ENCODE measurements around the gene CEP350. TPM values are rescaled to one million over a fixed set of nuclear protein-coding genes. Genes with fewer than 3 reads are reported as not detected.

Gene CEP350
- total and polyA plus RNA-seq, 10 of the 15 experiments (the other 5 are each of a cell fraction or from before 2014, with no cell fraction given), result 5.2 to 46.0 (median 23.1) TPM

DNA sequence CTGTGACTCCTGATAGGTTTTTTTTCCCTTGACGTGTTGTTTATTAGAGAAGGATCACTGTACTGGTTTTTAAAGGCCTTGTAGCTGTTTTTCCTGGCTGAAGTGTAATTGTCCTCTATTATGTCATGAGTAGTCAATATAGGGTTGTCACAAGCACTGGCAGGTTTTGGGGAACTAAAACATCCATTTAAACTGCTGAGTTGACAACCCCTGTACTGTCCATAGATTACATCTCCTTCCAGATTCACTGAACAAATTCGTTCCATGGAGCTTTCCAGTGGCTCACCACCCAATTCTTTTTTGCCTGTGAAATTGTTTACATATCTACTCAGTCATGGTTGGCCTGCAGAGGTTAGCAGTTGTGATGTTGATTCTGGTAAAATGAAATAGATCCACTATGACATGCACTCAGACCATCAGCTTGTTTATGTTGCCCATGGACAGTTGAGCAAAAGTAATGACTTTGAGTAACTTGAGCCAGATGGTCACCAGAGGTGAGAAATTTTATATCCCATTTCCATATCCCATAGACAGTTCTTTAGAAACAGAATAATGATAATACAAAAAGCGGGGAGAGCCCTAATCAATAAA lies 140.2 kb downstream of the CEP350 start:
- in situ Hi-C loops (cut with MboI) (no loop called here), intact Hi-C loops (cut with micrococcal nuclease; ENCODE audit: unreplicated experiment) (loop anchor here (5.0 kb wide), 1 partner anchor 83 kb away; no protein-coding TSS in a partner anchor)
- WGBS (ENCODE audit: insufficient coverage, insufficient replicate concordance, low lambda C conversion rate, missing lambda C conversion rate), result 95% methylated on average over 3 of the region's 3 CpGs
- Histone ChIP-seq H3K4me2 (ENCODE audit: control insufficient read depth, insufficient read depth) (no peak overlapping the region), H3K9me3 (replicated peaks; ENCODE audit: control insufficient read depth, insufficient read depth, low read length) (no peaks in the 10 kb centered on the region), H3K36me3 (ENCODE audit: control insufficient read depth in 2 of 2, insufficient read depth in 2 of 2, low read length in 1 of 2) (peaks cover 3 to 19% of the 10 kb centered on the region in 2 experiments), H2AFZ (ENCODE audit: control insufficient read depth, low read depth, low read length) (no peak overlapping the region), H3K27me3 (replicated peaks in 1 of 2; ENCODE audit: control insufficient read depth in 2 of 2, insufficient read depth in 2 of 2, low read length in 1 of 2) (no peaks in the 10 kb centered on the region), H3K79me2 (ENCODE audit: control insufficient read depth, insufficient read depth, low read length) (no peaks in the 10 kb centered on the region), H3K4me3 (no peak overlapping the region), H3K9ac (ENCODE audit: control insufficient read depth, insufficient read depth, low read length) (no peak overlapping the region), H3K27ac (ENCODE audit: control insufficient read depth, insufficient read depth) (no peak overlapping the region), H4K20me1 (ENCODE audit: control insufficient read depth, insufficient read depth) (no peaks in the 10 kb centered on the region), H3K4me1 (ENCODE audit: control insufficient read depth, insufficient read depth, low read length) (no peaks in the 10 kb centered on the region)
- ChIA-PET CTCF (no interaction called here), POLR2A (no interaction called here), RAD21 (ENCODE audit: unreplicated experiment) (no interaction called here), SMC1A (ENCODE audit: uncharacterized antibody, unreplicated experiment) (interaction anchor here (0.8 to 1.1 kb wide), 3 partner anchors 9 to 242 kb away, joined by 3 to 6 read pairs (median 3); no protein-coding TSS in a partner anchor)
- ATAC-seq (no peak), DNase-seq (ENCODE audit: low read depth, low spot score) (no peak), FAIRE-seq (no peak)
- TF ChIP-seq ZNF274 (IDR thresholded peaks at IDR 0.05; ENCODE audit: insufficient read depth, insufficient read length) (no peak), FOXK2 (IDR thresholded peaks at IDR 0.05) (no peak), SIX5 (IDR thresholded peaks at IDR 0.05; ENCODE audit: low read depth, low read length, severe bottlenecking) (no peak), NR2C1 (IDR thresholded peaks at IDR 0.05) (no peak), LARP7 (IDR thresholded peaks at IDR 0.05) (no peak), HDAC6 (IDR thresholded peaks at IDR 0.05; ENCODE audit: unreplicated experiment) (no peak), TBL1XR1 (IDR thresholded peaks at IDR 0.05; ENCODE audit: low read depth, low read length) (no peak), CREM (IDR thresholded peaks at IDR 0.05; ENCODE audit: low read depth) (no peak), SIN3A (IDR thresholded peaks at IDR 0.05; ENCODE audit: low read depth, low read length) (no peak), IKZF2 (IDR thresholded peaks at IDR 0.05) (no peak), ZZZ3 (IDR thresholded peaks at IDR 0.05; ENCODE audit: control insufficient read depth, insufficient read length, low read depth) (no peak), FOS (IDR thresholded peaks at IDR 0.05; ENCODE audit: borderline replicate concordance, extremely low read depth, insufficient read length) (no peak)
- TF ChIP-seq, protein P1, sequence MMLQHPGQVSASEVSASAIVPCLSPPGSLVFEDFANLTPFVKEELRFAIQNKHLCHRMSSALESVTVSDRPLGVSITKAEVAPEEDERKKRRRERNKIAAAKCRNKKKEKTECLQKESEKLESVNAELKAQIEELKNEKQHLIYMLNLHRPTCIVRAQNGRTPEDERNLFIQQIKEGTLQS (IDR thresholded peaks at IDR 0.05; ENCODE audit: borderline replicate concordance, extremely low read depth, low read depth, low read length), result no peak
- TF ChIP-seq, protein P2, sequence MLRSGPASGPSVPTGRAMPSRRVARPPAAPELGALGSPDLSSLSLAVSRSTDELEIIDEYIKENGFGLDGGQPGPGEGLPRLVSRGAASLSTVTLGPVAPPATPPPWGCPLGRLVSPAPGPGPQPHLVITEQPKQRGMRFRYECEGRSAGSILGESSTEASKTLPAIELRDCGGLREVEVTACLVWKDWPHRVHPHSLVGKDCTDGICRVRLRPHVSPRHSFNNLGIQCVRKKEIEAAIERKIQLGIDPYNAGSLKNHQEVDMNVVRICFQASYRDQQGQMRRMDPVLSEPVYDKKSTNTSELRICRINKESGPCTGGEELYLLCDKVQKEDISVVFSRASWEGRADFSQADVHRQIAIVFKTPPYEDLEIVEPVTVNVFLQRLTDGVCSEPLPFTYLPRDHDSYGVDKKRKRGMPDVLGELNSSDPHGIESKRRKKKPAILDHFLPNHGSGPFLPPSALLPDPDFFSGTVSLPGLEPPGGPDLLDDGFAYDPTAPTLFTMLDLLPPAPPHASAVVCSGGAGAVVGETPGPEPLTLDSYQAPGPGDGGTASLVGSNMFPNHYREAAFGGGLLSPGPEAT (IDR thresholded peaks at IDR 0.05; ENCODE audit: low read depth), result no peak
- BruUV-seq (replicated peaks), result no TSS peak

All from GM12878 (cell line).